Activated T-helper 2 cell treated with anti-CD3 and anti-CD28 coated beads, Interferon-gamma antibody, Interleukin-2, Interleukin-4, amounts not matched to agents 10 μg/mL and 5 μg/mL and 100 μg/mL, durations not matched to agents 14 hours and 24 hours and 36 hours (primary cell): ENCODE results near the gene CENPM. TPM values are rescaled to one million over a fixed set of nuclear protein-coding genes. Genes with fewer than 3 reads are reported as not detected.

Source experiments
- DNase-seq: peaks from one replicate; pipeline ENCODE4 v3.0.0; 2021; ENCODE audit warnings: low spot score
- H3K27ac Mint-ChIP-seq: one replicate; pipeline ENCODE4 v1.8.0; 2021; ENCODE audit warnings: mixed read lengths
- H3K27me3 Mint-ChIP-seq: one replicate; pipeline ENCODE4 v1.8.0; 2021; ENCODE audit warnings: low read depth, mixed read lengths
- H3K36me3 Mint-ChIP-seq: one replicate; pipeline ENCODE4 v1.8.0; 2021; ENCODE audit warnings: low read depth, mixed read lengths
- H3K4me1 Mint-ChIP-seq: one replicate; pipeline ENCODE4 v1.8.0; 2021; ENCODE audit warnings: low read depth, mixed read lengths
- H3K4me3 Mint-ChIP-seq: one replicate; pipeline ENCODE4 v1.8.0; 2021; ENCODE audit warnings: low read depth, mild to moderate bottlenecking, moderate library complexity, mixed read lengths
- H3K9me3 Mint-ChIP-seq: one replicate; pipeline ENCODE4 v1.8.0; 2021; ENCODE audit warnings: mixed read lengths
- intact Hi-C: fragments of 100-400 bp; cut with micrococcal nuclease; formaldehyde crosslinking; loops from one replicate; pipeline ENCODE4 v1.15.1; 2023
- total RNA-seq: library from RNA; stranded (reverse); gene quantifications from 2 replicates; pipeline ENCODE4 v1.2.3, GENCODE V29; 2022

The CENPM gene
- total RNA-seq, 1 donor from 2014 or later = 58.6 TPM

- H3K27ac Mint-ChIP-seq = no peak overlapping the region
- peaks cover 19% of the 10 kb centered on the region for H3K27me3 Mint-ChIP-seq
- no peaks in the 10 kb centered on the region for H3K36me3 Mint-ChIP-seq
- H3K4me1 Mint-ChIP-seq = peaks cover 12% of the 10 kb centered on the region
- H3K4me3 Mint-ChIP-seq = no peak overlapping the region
- DNase-seq = no peak
- H3K9me3 Mint-ChIP-seq = no peaks in the 10 kb centered on the region
- intact Hi-C loops = no loop called here
These were observed 23.9 kb downstream of the CENPM start for GRCh38 chr22:41922940-41923594.

GRCh38 chr22:41922328-41922727 is 24.6 kb downstream of the CENPM start:
- H3K9me3 Mint-ChIP-seq = no peaks in the 10 kb centered on the region
- H3K36me3 Mint-ChIP-seq = no peaks in the 10 kb centered on the region
- H3K27ac Mint-ChIP-seq = no peak overlapping the region
- peaks cover 14% of the 10 kb centered on the region for H3K27me3 Mint-ChIP-seq
- intact Hi-C loops = no loop called here
- peaks cover 9% of the 10 kb centered on the region for H3K4me1 Mint-ChIP-seq
- H3K4me3 Mint-ChIP-seq = no peak overlapping the region
- no peak for DNase-seq

- DNase-seq = no peak
- Mint-ChIP-seq H3K9me3 (no peaks in the 10 kb centered on the region), H3K36me3 (no peaks in the 10 kb centered on the region), H3K27me3 (peaks cover 23% of the 10 kb centered on the region), H3K4me1 (peaks cover 9% of the 10 kb centered on the region), H3K27ac (no peak overlapping the region), H3K4me3 (no peak overlapping the region)
- intact Hi-C loops = no loop called here
These were observed 26.5 kb downstream of the CENPM start for GRCh38 chr22:41920271-41920976.

DNA sequence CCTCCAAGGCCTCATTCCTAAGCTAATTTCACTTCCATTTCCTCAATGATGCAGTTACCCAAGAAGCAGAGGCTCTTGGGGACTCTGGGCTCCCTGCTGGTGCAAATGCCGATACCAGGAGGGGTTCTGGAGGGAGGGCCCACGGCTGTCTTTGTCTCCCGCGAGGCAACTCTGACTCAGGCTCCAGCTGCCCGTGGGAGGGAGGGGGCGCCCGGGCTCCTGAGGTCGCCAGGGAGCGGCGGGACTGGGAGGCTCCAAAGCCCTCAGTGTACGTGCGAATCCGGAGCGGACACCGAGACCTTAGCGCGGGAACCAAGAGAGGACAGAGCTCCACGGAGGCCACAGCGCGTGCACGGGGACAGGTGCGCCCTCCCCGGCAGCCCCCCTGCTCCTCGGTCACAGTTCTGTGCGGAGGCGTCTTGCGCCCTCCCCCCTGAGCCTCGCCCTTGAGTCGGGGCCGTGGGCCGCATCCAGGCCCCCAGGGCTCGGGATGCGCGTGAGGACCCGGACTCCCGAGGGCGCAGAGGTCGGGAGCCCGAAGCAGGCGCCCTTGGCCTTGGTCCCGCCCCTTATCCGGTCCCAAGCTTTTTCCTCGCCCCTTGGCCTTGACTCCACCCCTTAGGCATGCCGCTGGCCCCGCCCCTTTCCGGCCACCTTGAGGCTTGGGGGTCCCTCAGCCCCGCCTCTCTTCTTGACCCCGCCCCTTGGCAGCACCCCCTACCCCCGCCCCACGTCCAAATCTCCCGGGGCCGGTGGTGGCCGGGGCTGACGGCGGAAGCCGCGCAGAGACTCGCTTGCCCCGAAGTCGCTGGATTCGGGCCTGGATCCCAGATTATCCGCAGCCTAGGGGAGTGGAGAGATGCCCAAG is 27.4 kb downstream of the CENPM start:
- Mint-ChIP-seq H3K4me1 (peaks cover 8% of the 10 kb centered on the region), H3K36me3 (no peaks in the 10 kb centered on the region), H3K9me3 (no peaks in the 10 kb centered on the region), H3K27ac (no peak overlapping the region), H3K27me3 (peaks cover 20% of the 10 kb centered on the region), H3K4me3 (peak overlapping the region; percentile 42)
- intact Hi-C loops = no loop called here
- DNase-seq = no peak

GRCh38 chr22:41917903-41918791 is 28.8 kb downstream of the CENPM start:
- H3K36me3 Mint-ChIP-seq = no peaks in the 10 kb centered on the region

DNA sequence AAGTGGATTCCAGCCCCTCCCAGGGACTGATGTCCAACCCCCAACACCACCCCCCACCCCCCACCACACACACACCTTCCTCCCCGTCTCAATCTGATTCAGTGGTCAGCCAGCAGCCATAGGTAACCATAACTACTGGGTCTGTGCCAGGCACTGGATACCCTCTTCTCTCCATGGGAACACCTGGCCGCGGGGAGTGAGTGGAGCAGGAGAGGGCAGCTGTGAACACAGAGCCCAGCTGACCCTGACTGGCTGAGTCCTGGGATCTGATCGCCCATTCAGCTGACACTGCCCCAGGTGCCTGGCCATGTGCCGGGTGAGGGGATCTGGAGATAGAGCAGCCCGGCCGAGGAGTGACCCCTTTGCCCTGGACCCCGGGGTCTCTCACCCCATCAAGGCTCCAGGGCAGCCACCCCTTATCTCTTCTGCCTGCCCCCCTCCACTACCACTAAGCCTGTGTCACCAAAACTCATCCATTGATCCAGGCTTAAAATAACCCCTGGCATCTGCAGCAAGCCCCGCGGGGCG is 29.5 kb downstream of the CENPM start:
- peaks cover 31% of the 10 kb centered on the region for H3K27me3 Mint-ChIP-seq
- no peak for DNase-seq
- peaks cover 16% of the 10 kb centered on the region for H3K4me1 Mint-ChIP-seq
- no peaks in the 10 kb centered on the region for H3K36me3 Mint-ChIP-seq
- no peaks in the 10 kb centered on the region for H3K9me3 Mint-ChIP-seq
- intact Hi-C loops = no loop called here
- no peak overlapping the region for H3K27ac Mint-ChIP-seq
- no peak overlapping the region for H3K4me3 Mint-ChIP-seq

More at GRCh38 chr22:41917903-41918791, 28.8 kb downstream of the CENPM start:
- H3K27ac Mint-ChIP-seq = no peak overlapping the region
- peaks cover 24% of the 10 kb centered on the region for H3K27me3 Mint-ChIP-seq
- H3K4me3 Mint-ChIP-seq = peak overlapping the region; percentile 21
- H3K4me1 Mint-ChIP-seq = peaks cover 10% of the 10 kb centered on the region
- DNase-seq = no peak
- H3K9me3 Mint-ChIP-seq = no peaks in the 10 kb centered on the region
- intact Hi-C loops = no loop called here

DNA sequence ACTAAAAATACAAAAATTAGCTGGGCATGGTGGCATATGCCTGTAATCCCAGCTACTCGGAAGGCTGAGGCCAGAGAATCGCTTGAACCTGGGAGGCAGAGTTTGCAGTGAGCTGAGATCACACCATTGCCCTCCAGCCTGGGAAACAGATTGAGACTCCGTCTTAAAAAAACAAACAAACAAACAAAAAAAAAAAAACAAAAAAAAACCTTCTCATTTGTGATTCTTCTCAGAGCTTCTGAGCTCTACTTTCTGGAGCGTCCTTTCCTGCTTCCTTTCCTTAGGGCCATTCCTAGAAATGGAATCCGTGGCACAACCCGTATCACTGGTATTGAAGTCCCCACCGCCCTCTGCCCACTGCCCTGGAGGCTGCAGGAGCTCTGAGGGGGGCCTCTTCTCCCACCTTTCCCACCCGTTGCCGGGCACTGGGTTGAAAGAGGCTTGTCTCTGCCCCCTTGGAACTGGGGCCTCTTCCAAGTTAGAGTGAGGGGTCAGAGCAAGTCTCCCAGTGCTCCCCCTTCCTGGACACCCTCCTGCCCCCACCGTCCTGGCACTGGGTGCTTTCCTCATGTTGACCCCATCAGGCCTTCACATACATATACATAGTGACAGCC is 30.1 kb downstream of the CENPM start:
- peaks cover 16% of the 10 kb centered on the region for H3K4me1 Mint-ChIP-seq
- no peak for DNase-seq
- H3K9me3 Mint-ChIP-seq = no peaks in the 10 kb centered on the region
- H3K27ac Mint-ChIP-seq = no peak overlapping the region
- peaks cover 37% of the 10 kb centered on the region for H3K27me3 Mint-ChIP-seq
- intact Hi-C loops = no loop called here
- no peak overlapping the region for H3K4me3 Mint-ChIP-seq
- H3K36me3 Mint-ChIP-seq = no peaks in the 10 kb centered on the region

GRCh38 chr22:41915786-41916493 is 31.0 kb downstream of the CENPM start:
- no peak overlapping the region for H3K27ac Mint-ChIP-seq
- intact Hi-C loops = no loop called here
- no peaks in the 10 kb centered on the region for H3K9me3 Mint-ChIP-seq
- no peak overlapping the region for H3K4me3 Mint-ChIP-seq
- H3K27me3 Mint-ChIP-seq = peaks cover 44% of the 10 kb centered on the region
- no peak for DNase-seq
- H3K4me1 Mint-ChIP-seq = peaks cover 18% of the 10 kb centered on the region
- no peaks in the 10 kb centered on the region for H3K36me3 Mint-ChIP-seq

DNA sequence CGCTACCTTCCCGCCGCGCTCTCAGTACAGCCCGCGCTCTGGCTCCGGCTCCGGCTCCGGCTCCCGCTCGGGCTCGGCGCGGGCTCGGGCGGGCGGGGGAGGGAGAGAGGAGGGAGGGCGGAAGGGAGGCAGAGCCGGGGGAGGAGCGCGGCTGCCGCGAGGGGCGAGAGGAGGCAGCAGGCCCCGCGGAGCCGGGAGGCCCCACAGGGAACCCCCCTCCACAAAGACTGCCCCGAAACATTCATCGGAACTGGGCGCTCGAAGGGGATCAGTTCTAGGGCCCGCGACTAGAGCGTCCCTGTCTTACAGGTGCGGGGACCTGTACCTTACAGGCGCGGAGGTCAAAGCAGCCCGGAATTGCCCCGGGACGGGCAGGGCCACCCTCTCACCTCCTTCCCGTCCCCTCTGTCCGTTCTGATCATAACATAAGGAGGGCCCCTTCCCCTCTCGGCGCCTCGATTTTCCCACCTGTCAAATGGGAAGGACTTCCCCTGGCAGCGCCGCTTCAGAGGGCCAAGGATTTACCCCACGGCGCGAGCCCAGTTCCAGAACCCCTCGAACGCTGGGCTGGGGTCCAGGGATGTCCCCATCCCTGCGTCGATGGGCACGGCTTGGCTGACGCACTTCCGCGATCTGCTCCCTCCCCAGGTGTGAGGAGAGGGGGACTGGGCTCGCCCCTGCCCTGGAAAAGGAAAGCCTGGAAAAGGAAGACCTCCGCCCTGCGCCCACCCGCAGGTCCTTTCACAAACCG is 31.7 kb downstream of the CENPM start, which contains the start of gene SHISA8:
Gene SHISA8 (minus strand): TSS at position 40 of the 751 bp plus-strand sequence. CDS start 407 bp downstream, outside the sequence.
- Mint-ChIP-seq H3K4me3 (peak within 1 kb of the TSS; percentile 45), H3K27me3 (peaks cover 45% of the 10 kb centered on the region), H3K9me3 (no peaks in the 10 kb centered on the region), H3K4me1 (peaks cover 18% of the 10 kb centered on the region), H3K27ac (no peak within 1 kb of the TSS), H3K36me3 (no peaks in the 10 kb centered on the region)
- intact Hi-C loops = no loop called here
- DNase-seq = peak; percentile 41

- Mint-ChIP-seq H3K4me1 (peaks cover 18% of the 10 kb centered on the region), H3K36me3 (no peaks in the 10 kb centered on the region), H3K27me3 (peaks cover 45% of the 10 kb centered on the region), H3K27ac (no peak overlapping the region), H3K4me3 (no peak overlapping the region), H3K9me3 (no peaks in the 10 kb centered on the region)
- DNase-seq = no peak
- intact Hi-C loops = no loop called here
These were observed 32.3 kb downstream of the CENPM start for GRCh38 chr22:41914611-41915034.
